ENCODE measurements around the gene CREB3L1.
A peak's percentile ranks its signal among the peaks of the same experiment; 100 is the strongest.

Gene CREB3L1

GRCh38 chr11:46240861-46241260 lies 36.6 kb upstream of the CREB3L1 start:
- H3K9ac ChIP-seq (ENCODE audit: low read depth, low read length) = no peak overlapping the region
- H3K4me1 ChIP-seq (ENCODE audit: control insufficient read depth, insufficient read depth, low read length) = peaks cover 18% of the 10 kb centered on the region
- H3K9me3 ChIP-seq (ENCODE audit: control insufficient read depth, insufficient read depth, low read length) = no peaks in the 10 kb centered on the region
- no peaks in the 10 kb centered on the region for H3K36me3 ChIP-seq (ENCODE audit: control insufficient read depth, insufficient read depth, low read length)
- no peak overlapping the region for H3K4me3 ChIP-seq (ENCODE audit: low read depth, low read length)
- peaks cover 9% of the 10 kb centered on the region for H3K27me3 ChIP-seq (ENCODE audit: control insufficient read depth, insufficient read depth, low read length)

GRCh38 chr11:46242041-46242951 lies 35.2 kb upstream of the CREB3L1 start:
- Histone ChIP-seq H3K9me3 (ENCODE audit: control insufficient read depth, insufficient read depth, low read length) (no peaks in the 10 kb centered on the region), H3K4me1 (ENCODE audit: control insufficient read depth, insufficient read depth, low read length) (peaks cover 13% of the 10 kb centered on the region), H3K4me3 (ENCODE audit: low read depth, low read length) (peak overlapping the region; percentile 77), H3K36me3 (ENCODE audit: control insufficient read depth, insufficient read depth, low read length) (no peaks in the 10 kb centered on the region), H3K27me3 (ENCODE audit: control insufficient read depth, insufficient read depth, low read length) (peaks cover 7% of the 10 kb centered on the region), H3K9ac (ENCODE audit: low read depth, low read length) (peak overlapping the region; percentile 92)

GRCh38 chr11:46242952-46243795 lies 34.3 kb upstream of the CREB3L1 start:
- peak overlapping the region; percentile 77 for H3K4me3 ChIP-seq (ENCODE audit: low read depth, low read length)
- peaks cover 7% of the 10 kb centered on the region for H3K27me3 ChIP-seq (ENCODE audit: control insufficient read depth, insufficient read depth, low read length)
- no peaks in the 10 kb centered on the region for H3K36me3 ChIP-seq (ENCODE audit: control insufficient read depth, insufficient read depth, low read length)
- peak overlapping the region; percentile 92 for H3K9ac ChIP-seq (ENCODE audit: low read depth, low read length)
- no peaks in the 10 kb centered on the region for H3K9me3 ChIP-seq (ENCODE audit: control insufficient read depth, insufficient read depth, low read length)
- H3K4me1 ChIP-seq (ENCODE audit: control insufficient read depth, insufficient read depth, low read length) = peaks cover 13% of the 10 kb centered on the region

- peak overlapping the region; percentile 77 for H3K4me3 ChIP-seq (ENCODE audit: low read depth, low read length)
- H3K9me3 ChIP-seq (ENCODE audit: control insufficient read depth, insufficient read depth, low read length) = no peaks in the 10 kb centered on the region
- H3K36me3 ChIP-seq (ENCODE audit: control insufficient read depth, insufficient read depth, low read length) = no peaks in the 10 kb centered on the region
- H3K27me3 ChIP-seq (ENCODE audit: control insufficient read depth, insufficient read depth, low read length) = peaks cover 1% of the 10 kb centered on the region
- H3K9ac ChIP-seq (ENCODE audit: low read depth, low read length) = peak overlapping the region; percentile 84
- H3K4me1 ChIP-seq (ENCODE audit: control insufficient read depth, insufficient read depth, low read length) = peaks cover 17% of the 10 kb centered on the region
Measured at GRCh38 chr11:46243796-46244109, 33.7 kb upstream of the CREB3L1 start.

- H3K9ac ChIP-seq (ENCODE audit: low read depth, low read length) = no peak overlapping the region
- no peak overlapping the region for H3K4me3 ChIP-seq (ENCODE audit: low read depth, low read length)
- peaks cover 3% of the 10 kb centered on the region for H3K27me3 ChIP-seq (ENCODE audit: control insufficient read depth, insufficient read depth, low read length)
- no peaks in the 10 kb centered on the region for H3K36me3 ChIP-seq (ENCODE audit: control insufficient read depth, insufficient read depth, low read length)
- H3K4me1 ChIP-seq (ENCODE audit: control insufficient read depth, insufficient read depth, low read length) = peaks cover 16% of the 10 kb centered on the region
- no peaks in the 10 kb centered on the region for H3K9me3 ChIP-seq (ENCODE audit: control insufficient read depth, insufficient read depth, low read length)
Measured at GRCh38 chr11:46246521-46246920, 30.9 kb upstream of the CREB3L1 start.

GRCh38 chr11:46247090-46247489 lies 30.4 kb upstream of the CREB3L1 start:
- Histone ChIP-seq H3K36me3 (ENCODE audit: control insufficient read depth, insufficient read depth, low read length) (no peaks in the 10 kb centered on the region), H3K9ac (ENCODE audit: low read depth, low read length) (no peak overlapping the region), H3K4me1 (ENCODE audit: control insufficient read depth, insufficient read depth, low read length) (peaks cover 16% of the 10 kb centered on the region), H3K9me3 (ENCODE audit: control insufficient read depth, insufficient read depth, low read length) (no peaks in the 10 kb centered on the region), H3K4me3 (ENCODE audit: low read depth, low read length) (no peak overlapping the region), H3K27me3 (ENCODE audit: control insufficient read depth, insufficient read depth, low read length) (peaks cover 3% of the 10 kb centered on the region)

- Histone ChIP-seq H3K36me3 (ENCODE audit: control insufficient read depth, insufficient read depth, low read length) (no peaks in the 10 kb centered on the region), H3K4me1 (ENCODE audit: control insufficient read depth, insufficient read depth, low read length) (peaks cover 13% of the 10 kb centered on the region), H3K9ac (ENCODE audit: low read depth, low read length) (no peak overlapping the region), H3K27me3 (ENCODE audit: control insufficient read depth, insufficient read depth, low read length) (peaks cover 3% of the 10 kb centered on the region), H3K9me3 (ENCODE audit: control insufficient read depth, insufficient read depth, low read length) (no peaks in the 10 kb centered on the region), H3K4me3 (ENCODE audit: low read depth, low read length) (no peak overlapping the region)
Measured at GRCh38 chr11:46247659-46248058, 29.8 kb upstream of the CREB3L1 start.

GRCh38 chr11:46248289-46249102 lies 29.0 kb upstream of the CREB3L1 start:
- Histone ChIP-seq H3K9me3 (ENCODE audit: control insufficient read depth, insufficient read depth, low read length) (no peaks in the 10 kb centered on the region), H3K27me3 (ENCODE audit: control insufficient read depth, insufficient read depth, low read length) (peaks cover 3% of the 10 kb centered on the region), H3K36me3 (ENCODE audit: control insufficient read depth, insufficient read depth, low read length) (no peaks in the 10 kb centered on the region), H3K9ac (ENCODE audit: low read depth, low read length) (no peak overlapping the region), H3K4me3 (ENCODE audit: low read depth, low read length) (no peak overlapping the region), H3K4me1 (ENCODE audit: control insufficient read depth, insufficient read depth, low read length) (peaks cover 11% of the 10 kb centered on the region)

GRCh38 chr11:46249103-46249937 lies 28.1 kb upstream of the CREB3L1 start:
- Histone ChIP-seq H3K36me3 (ENCODE audit: control insufficient read depth, insufficient read depth, low read length) (no peaks in the 10 kb centered on the region), H3K9me3 (ENCODE audit: control insufficient read depth, insufficient read depth, low read length) (no peaks in the 10 kb centered on the region), H3K4me1 (ENCODE audit: control insufficient read depth, insufficient read depth, low read length) (peaks cover 8% of the 10 kb centered on the region), H3K4me3 (ENCODE audit: low read depth, low read length) (no peak overlapping the region), H3K27me3 (ENCODE audit: control insufficient read depth, insufficient read depth, low read length) (peaks cover 3% of the 10 kb centered on the region), H3K9ac (ENCODE audit: low read depth, low read length) (no peak overlapping the region)

GRCh38 chr11:46249938-46250744 lies 27.3 kb upstream of the CREB3L1 start:
- H3K9me3 ChIP-seq (ENCODE audit: control insufficient read depth, insufficient read depth, low read length) = no peaks in the 10 kb centered on the region
- H3K4me3 ChIP-seq (ENCODE audit: low read depth, low read length) = no peak overlapping the region
- no peak overlapping the region for H3K9ac ChIP-seq (ENCODE audit: low read depth, low read length)
- H3K27me3 ChIP-seq (ENCODE audit: control insufficient read depth, insufficient read depth, low read length) = peaks cover 3% of the 10 kb centered on the region
- no peaks in the 10 kb centered on the region for H3K36me3 ChIP-seq (ENCODE audit: control insufficient read depth, insufficient read depth, low read length)
- peaks cover 8% of the 10 kb centered on the region for H3K4me1 ChIP-seq (ENCODE audit: control insufficient read depth, insufficient read depth, low read length)
